Nucleus accumbens (tissue), 56 donors: Measurements from ENCODE around the gene OGFOD2.

Source experiments
- DNase-seq, 56 donors: peaks; one replicate each; lab custom pipeline; 2025; lab: John Stamatoyannopoulos, UW

OGFOD2 gene

GRCh38 chr12:122949816-122950675 lies 25.0 kb upstream of the OGFOD2 start:
- DNase-seq: peak in 2 of 56 donors; percentile 15 to 19

- no peak for DNase-seq
Measured at GRCh38 chr12:122951406-122951805, 23.6 kb upstream of the OGFOD2 start.

GRCh38 chr12:122951979-122952892 lies 22.8 kb upstream of the OGFOD2 start:
- peak in 50 of 56 donors; percentile 17 to 85 (median 64) for DNase-seq

GRCh38 chr12:122955156-122955555 lies 19.9 kb upstream of the OGFOD2 start:
- no peak for DNase-seq

- no peak for DNase-seq
Measured at GRCh38 chr12:122956035-122956434, 19.0 kb upstream of the OGFOD2 start.

GRCh38 chr12:122958198-122958888 lies 16.7 kb upstream of the OGFOD2 start:
- DNase-seq: no peak

GRCh38 chr12:122959566-122960192 lies 15.4 kb upstream of the OGFOD2 start:
- DNase-seq: no peak

GRCh38 chr12:122960193-122960569 lies 14.9 kb upstream of the OGFOD2 start:
- no peak for DNase-seq

- DNase-seq: no peak
Measured at GRCh38 chr12:122961531-122962329, 13.3 kb upstream of the OGFOD2 start.

GRCh38 chr12:122963941-122964265 lies 11.1 kb upstream of the OGFOD2 start:
- peak in 16 of 56 donors; percentile 8 to 54 (median 23) for DNase-seq

GRCh38 chr12:122964439-122965257 lies 10.4 kb upstream of the OGFOD2 start:
- DNase-seq: no peak

- DNase-seq: peak in 16 of 56 donors; percentile 11 to 55 (median 35)
Measured at GRCh38 chr12:122965321-122965751, 9.7 kb upstream of the OGFOD2 start.

GRCh38 chr12:122965851-122966742 lies 8.9 kb upstream of the OGFOD2 start, which contains the start of gene ABCB9:
TSS of gene ABCB9 (minus strand) at chr12:122966463. CDS start at chr12:122960235, 6,228 bp downstream.
- DNase-seq: peak; percentile 32 to 97 (median 87)

- no peak for DNase-seq
Measured at GRCh38 chr12:122966743-122967550, 8.1 kb upstream of the OGFOD2 start.

GRCh38 chr12:122968104-122968503 lies 6.9 kb upstream of the OGFOD2 start:
- no peak for DNase-seq

GRCh38 chr12:122969676-122970075 lies 5.4 kb upstream of the OGFOD2 start:
- peak in 7 of 56 donors; percentile 6 to 31 (median 11) for DNase-seq
